Right lobe of liver (tissue), 6 donors: ENCODE results near the gene C10orf105. TPM values are rescaled to one million over a fixed set of nuclear protein-coding genes. Genes with fewer than 3 reads are reported as not detected.
A peak's percentile ranks its signal among the peaks of the same experiment; 100 is the strongest.

Experiments used
- ATAC-seq, 4 donors: fragments of 200-7000 bp; cut with Tn5 transposase; one replicate each; pipeline ENCODE4 v1.9.1; 2020; ENCODE audit warnings: mild to moderate bottlenecking in 4 of 4, moderate library complexity in 4 of 4
- DNase-seq, 3 donors: peaks; one replicate each; pipeline ENCODE4 v3.0.0-alpha.2; 2020
- H3K27ac ChIP-seq, 3 donors: fragments of 200-600 bp; one replicate each; pipeline ENCODE4 v1.8.0; 2022
- H3K27me3 ChIP-seq, 2 donors: fragments of 200-600 bp; one replicate each; pipeline ENCODE4 v1.8.0; 2022
- H3K36me3 ChIP-seq, 4 donors: fragments of 200-600 bp; sonication (generic) in 1 of 4; one replicate each; pipeline versions ENCODE4 v1.5.1 to v1.8.0; 2017 to 2022; ENCODE audit warnings: control low read depth in 1 of 4
- H3K4me1 ChIP-seq, 4 donors: fragments of 200-600 bp; sonication (generic) in 1 of 4; one replicate each; pipeline versions ENCODE4 v1.5.1 to v1.8.0; 2017 to 2022; ENCODE audit warnings: control low read depth in 1 of 4
- H3K4me3 ChIP-seq, 3 donors: fragments of 200-600 bp; one replicate each; pipeline ENCODE4 v1.8.0; 2022
- H3K9me3 ChIP-seq, 4 donors: fragments of 200-600 bp; sonication (generic) in 1 of 4; one replicate each; pipeline versions ENCODE4 v1.5.1 to v1.8.0; 2017 to 2022; ENCODE audit warnings: control low read depth in 1 of 4
- POLR2A ChIP-seq: fragments of 450-650 bp; IDR thresholded peaks from one replicate; pipeline ENCODE4 v1.6.1; 2017; ENCODE audit warnings: antibody characterized with exemption, mild to moderate bottlenecking
- whole genome bisulfite sequencing: methylation state at CpG from one replicate; pipeline ENCODE4 v1.1.6; 2018; ENCODE audit warnings: low coverage, low lambda C conversion rate; ENCODE audit not compliant: insufficient coverage; ENCODE audit errors: missing lambda C conversion rate; 5-methylcytosine and 5-hydroxymethylcytosine counted together
- intact Hi-C, 2 donors: fragments of 100-400 bp; cut with DNase I; formaldehyde crosslinking; loops; one replicate each; pipeline versions ENCODE4 v1.11.2 to v1.14.1; 2022
- long read RNA-seq: library from polyadenylated mRNA; unstranded; transcript quantifications from one replicate; pipeline ENCODE4 v2.0.0, GENCODE V29; 2019
- total RNA-seq, 6 experiments: library from RNA; depleted of rRNA in 2 of 6; stranded (reverse); fragments of >200 nt in 2 of 6; fragmentation: NEBNext Ultra II Directional in 3 of 6; extraction: Animal tissue kit (Norgen Biotek cat#: 25700) in 3 of 6; gene quantifications; one replicate each; pipeline versions ENCODE4 v1.1.0 to v1.2.4, GENCODE V29; 2016 to 2023
- TF ChIP-seq, protein P1 (sequence below), 4 donors: fragments of 200-600 bp in 3 of 4; fragments of 450-650 bp in 1 of 4; IDR thresholded peaks; one replicate each; pipeline versions ENCODE4 v1.5.1 to v1.8.0; 2016 to 2022; ENCODE audit warnings: antibody characterized with exemption in 4 of 4, mild to moderate bottlenecking in 2 of 4
- donor health status: DM: no; HTN: yes; CAD: no.
- donor health status: DM: no; HTN: no; CAD: no.
- donor health status: DM: no; HTN: no; CAD: no.
- donor health status: DM: no; HTN: yes; CAD: no.
- donor health status: DM: no; HTN: yes; CAD: no.

Gene C10orf105
- under 1 TPM in 1 of 6 experiments, not detected in 5; 0.05 TPM for total RNA-seq
- long read RNA-seq, result 0 reads

DNA sequence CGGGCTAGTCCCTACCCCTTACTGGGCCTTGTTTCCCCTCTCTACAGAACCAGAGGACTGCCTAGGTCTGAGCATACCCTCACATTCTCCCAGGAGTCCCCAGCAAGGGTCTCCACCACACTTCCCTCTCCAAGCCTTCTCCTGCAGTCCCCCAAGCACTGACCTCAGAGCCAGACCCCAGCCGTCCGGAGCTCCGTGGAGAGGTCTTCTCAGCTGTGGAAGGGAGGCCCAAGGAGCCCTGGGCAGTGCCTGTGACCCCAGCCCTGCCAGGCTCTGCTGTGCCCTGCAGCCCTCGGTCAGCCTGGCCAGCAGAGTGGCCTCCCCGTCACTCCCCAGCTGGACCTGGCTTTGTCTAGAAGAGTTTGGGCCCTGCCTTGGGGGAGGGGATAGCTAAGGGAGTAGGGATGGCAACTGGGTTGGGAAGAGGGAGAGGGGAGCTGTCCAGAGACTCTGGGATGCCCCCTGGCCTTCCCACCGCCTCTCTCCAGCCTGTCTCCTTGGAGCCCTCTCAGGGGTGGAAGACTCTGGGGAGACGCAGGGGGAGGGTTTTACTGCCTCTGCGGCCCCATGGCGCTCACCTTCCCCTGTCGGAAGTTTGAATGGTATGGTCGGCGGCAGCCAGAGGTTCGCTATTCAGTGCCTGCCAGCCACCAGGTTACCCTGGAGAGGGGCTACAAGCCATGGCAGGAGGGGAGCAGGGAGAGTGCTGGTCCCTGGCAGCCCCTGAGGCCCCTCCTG, at the start of gene C10orf105:
Gene C10orf105, minus strand, starts transcription at position 315 of the 738 bp plus-strand sequence. CDS start 3,441 bp downstream, outside the sequence.
- no peak for TF ChIP-seq POLR2A
- TF ChIP-seq, protein P1, sequence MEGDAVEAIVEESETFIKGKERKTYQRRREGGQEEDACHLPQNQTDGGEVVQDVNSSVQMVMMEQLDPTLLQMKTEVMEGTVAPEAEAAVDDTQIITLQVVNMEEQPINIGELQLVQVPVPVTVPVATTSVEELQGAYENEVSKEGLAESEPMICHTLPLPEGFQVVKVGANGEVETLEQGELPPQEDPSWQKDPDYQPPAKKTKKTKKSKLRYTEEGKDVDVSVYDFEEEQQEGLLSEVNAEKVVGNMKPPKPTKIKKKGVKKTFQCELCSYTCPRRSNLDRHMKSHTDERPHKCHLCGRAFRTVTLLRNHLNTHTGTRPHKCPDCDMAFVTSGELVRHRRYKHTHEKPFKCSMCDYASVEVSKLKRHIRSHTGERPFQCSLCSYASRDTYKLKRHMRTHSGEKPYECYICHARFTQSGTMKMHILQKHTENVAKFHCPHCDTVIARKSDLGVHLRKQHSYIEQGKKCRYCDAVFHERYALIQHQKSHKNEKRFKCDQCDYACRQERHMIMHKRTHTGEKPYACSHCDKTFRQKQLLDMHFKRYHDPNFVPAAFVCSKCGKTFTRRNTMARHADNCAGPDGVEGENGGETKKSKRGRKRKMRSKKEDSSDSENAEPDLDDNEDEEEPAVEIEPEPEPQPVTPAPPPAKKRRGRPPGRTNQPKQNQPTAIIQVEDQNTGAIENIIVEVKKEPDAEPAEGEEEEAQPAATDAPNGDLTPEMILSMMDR (IDR thresholded peaks at IDR 0.05), result no peak
- ATAC-seq (no peak), DNase-seq (peak in 1 of 3 donors; percentile 43)
- no peak within 1 kb of the TSS for H3K4me3 ChIP-seq
- no peaks in the 10 kb centered on the region for H3K4me1 ChIP-seq
- WGBS, result 75% methylated on average over 5 of the region's 14 CpGs
- H3K36me3 ChIP-seq, result no peaks in the 10 kb centered on the region
- H3K9me3 ChIP-seq, result no peaks in the 10 kb centered on the region
- H3K27ac ChIP-seq, result no peak within 1 kb of the TSS
- intact Hi-C loops, result no loop called here
- H3K27me3 ChIP-seq, result no peaks in the 10 kb centered on the region

- no peaks in the 10 kb centered on the region for H3K27me3 ChIP-seq
- peaks cover 0 to 20% (median 8%) of the 10 kb centered on the region in 4 donors for H3K4me1 ChIP-seq
- no peaks in the 10 kb centered on the region for H3K36me3 ChIP-seq
- DNase-seq (peak in 1 of 3 donors; percentile 60), ATAC-seq (peak; percentile 6 to 39 (median 28))
- WGBS, result 10% methylated on average over 2 of the region's 10 CpGs
- peak overlapping the region; percentile 19 to 78 (median 64) for H3K27ac ChIP-seq
- TF ChIP-seq POLR2A, result no peak
- TF ChIP-seq, protein P1 (IDR thresholded peaks at IDR 0.05), result no peak
- intact Hi-C loops, result no loop called here
- H3K9me3 ChIP-seq, result no peaks in the 10 kb centered on the region
- H3K4me3 ChIP-seq, result no peak overlapping the region
Observed at GRCh38 chr10:71767420-71768035, 48.0 kb upstream of the C10orf105 start.

DNA sequence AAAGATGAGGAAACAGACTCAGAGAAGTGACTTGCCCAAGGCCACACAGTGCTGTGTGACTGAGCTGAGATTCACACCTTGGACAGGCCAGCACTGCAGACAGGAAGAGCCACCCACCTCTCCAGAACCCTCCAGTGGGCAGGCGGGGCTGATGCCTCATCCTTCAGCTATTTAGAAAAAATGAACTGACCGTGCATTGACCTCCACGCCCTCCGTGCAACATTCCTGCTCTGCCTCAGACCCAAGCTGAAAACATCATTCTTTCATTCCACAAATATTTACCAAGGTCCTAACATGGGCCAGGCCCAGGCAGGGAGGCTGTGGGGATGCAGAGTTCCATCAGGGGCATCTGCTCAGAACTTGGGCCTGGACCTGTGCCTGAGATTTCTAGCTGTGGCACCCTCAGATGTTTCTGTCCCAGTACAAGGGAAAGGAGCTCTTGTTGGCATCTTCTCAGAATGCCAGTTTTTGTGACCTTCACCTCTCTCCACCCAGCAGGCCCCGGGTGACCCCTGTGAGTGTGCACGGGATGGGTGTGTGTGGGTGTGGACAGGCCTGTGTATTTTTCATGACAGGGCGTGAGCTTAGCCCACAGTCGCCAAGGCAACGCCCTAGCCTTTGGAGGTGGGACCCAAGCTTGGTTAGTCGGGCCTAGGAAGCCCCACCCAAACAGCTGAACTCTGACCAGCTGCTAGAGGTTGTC, 47.3 kb upstream of the C10orf105 start:
- Histone ChIP-seq H3K9me3 (no peaks in the 10 kb centered on the region), H3K4me1 (peaks cover 0 to 20% (median 8%) of the 10 kb centered on the region in 4 donors), H3K27me3 (no peaks in the 10 kb centered on the region), H3K4me3 (no peak overlapping the region), H3K27ac (peak overlapping the region in 2 of 3 donors; percentile 19 to 78), H3K36me3 (no peaks in the 10 kb centered on the region)
- DNase-seq, result peak in 2 of 3 donors; percentile 75 to 84
- ATAC-seq, result peak; percentile 62 to 72 (median 67)
- intact Hi-C loops, result no loop called here
- TF ChIP-seq, protein P1 (IDR thresholded peaks at IDR 0.05), result no peak
- no peak for TF ChIP-seq POLR2A
- 11% methylated on average over 2 of the region's 10 CpGs for WGBS

DNA sequence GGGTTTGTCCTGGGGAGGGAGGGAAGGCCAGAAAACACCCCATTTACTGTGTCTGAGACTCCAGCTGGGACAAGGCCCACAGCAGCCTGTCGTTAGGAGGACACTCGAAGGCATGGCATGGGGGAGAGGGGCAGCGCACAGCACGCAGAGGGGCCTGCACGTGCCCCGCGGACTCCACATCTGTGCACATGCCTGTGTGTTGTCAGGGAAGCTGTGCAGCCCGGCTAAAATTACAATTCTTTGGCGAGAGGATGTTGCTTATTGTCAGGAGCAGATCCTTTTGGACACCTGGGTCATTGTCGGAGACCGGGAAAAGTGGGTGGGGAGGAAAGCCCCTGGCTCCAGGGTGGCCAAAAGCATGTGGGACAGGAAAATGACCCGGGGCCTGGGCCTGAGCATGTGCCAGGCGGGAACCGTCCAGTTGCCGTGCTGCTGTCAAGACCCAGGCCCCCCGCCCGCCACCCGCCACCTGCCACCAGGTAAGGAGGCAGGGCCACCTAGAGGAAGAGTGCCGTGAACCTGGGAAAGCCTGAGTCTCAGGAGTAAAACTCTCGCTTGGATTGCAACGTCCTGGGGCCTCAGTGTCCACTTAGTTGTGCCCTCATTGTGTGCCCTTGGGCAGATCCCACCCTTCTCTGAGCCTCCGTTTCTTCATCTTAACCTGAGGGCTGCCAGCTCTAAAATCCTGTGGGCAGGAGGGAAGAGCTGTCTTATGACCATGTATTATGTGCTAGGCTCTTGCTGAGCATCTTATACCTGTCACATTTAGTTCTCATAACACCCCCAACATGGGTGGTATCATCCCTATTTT, 46.5 kb upstream of the C10orf105 start:
- H3K36me3 ChIP-seq, result no peaks in the 10 kb centered on the region
- 100% methylated on average over 1 of the region's 22 CpGs for WGBS
- H3K9me3 ChIP-seq, result no peaks in the 10 kb centered on the region
- H3K27ac ChIP-seq, result no peak overlapping the region
- intact Hi-C loops, result no loop called here
- peaks cover 0 to 20% (median 8%) of the 10 kb centered on the region in 4 donors for H3K4me1 ChIP-seq
- no peaks in the 10 kb centered on the region for H3K27me3 ChIP-seq
- DNase-seq (no peak), ATAC-seq (no peak)
- H3K4me3 ChIP-seq, result no peak overlapping the region
- TF ChIP-seq, protein P1 (IDR thresholded peaks at IDR 0.05), result no peak
- TF ChIP-seq POLR2A, result no peak
